ENCODE data around the gene CTIF. TPM values are rescaled to one million over a fixed set of nuclear protein-coding genes. Genes with fewer than 3 reads are reported as not detected.

CTIF gene
- total RNA-seq, 3 donors from 2014 or later, result 4.3 to 5.3 (median 4.6) TPM

- H3K27me3 Mint-ChIP-seq (ENCODE audit: low read depth), result no peaks in the 10 kb centered on the region
- H3K9me3 Mint-ChIP-seq, result peaks cover 10% of the 10 kb centered on the region
- ATAC-seq (no peak), DNase-seq (no peak)
- no peaks in the 10 kb centered on the region for H3K4me1 Mint-ChIP-seq (ENCODE audit: low read depth)
- H3K4me3 Mint-ChIP-seq, result no peak overlapping the region
- no peaks in the 10 kb centered on the region for H3K36me3 Mint-ChIP-seq (ENCODE audit: insufficient read depth)
Observed at GRCh38 chr18:48581941-48582340, 43.1 kb downstream of the CTIF start.

DNA sequence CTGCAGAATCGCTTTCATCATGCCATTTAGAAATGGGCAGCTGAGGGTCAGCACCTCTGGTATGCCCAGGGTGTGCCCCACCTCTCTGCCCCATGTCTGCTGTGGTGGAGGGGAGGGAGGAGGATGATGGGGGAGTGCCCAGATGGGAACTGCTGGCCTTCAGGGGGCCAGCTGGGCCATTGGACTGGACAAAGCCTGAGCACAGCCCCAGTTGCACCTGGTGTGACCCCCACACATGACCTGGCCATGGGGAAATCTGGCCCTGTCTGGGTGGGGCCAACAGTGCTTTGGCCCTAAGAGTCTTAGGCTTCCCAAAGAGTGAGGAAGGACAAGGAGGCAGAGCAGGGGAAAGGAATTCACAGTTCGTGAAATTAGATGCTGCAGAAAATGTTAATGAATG, 44.1 kb downstream of the CTIF start:
- Mint-ChIP-seq H3K27me3 (ENCODE audit: low read depth) (no peaks in the 10 kb centered on the region), H3K4me3 (no peak overlapping the region)
- no peak for ATAC-seq

GRCh38 chr18:48583573-48583972, 44.7 kb downstream of the CTIF start:
- H3K9me3 Mint-ChIP-seq, result peaks cover 3% of the 10 kb centered on the region
- ATAC-seq, result no peak
- DNase-seq, result no peak
- no peaks in the 10 kb centered on the region for H3K36me3 Mint-ChIP-seq (ENCODE audit: insufficient read depth)
- no peak overlapping the region for H3K4me3 Mint-ChIP-seq
- no peaks in the 10 kb centered on the region for H3K27me3 Mint-ChIP-seq (ENCODE audit: low read depth)
- no peaks in the 10 kb centered on the region for H3K4me1 Mint-ChIP-seq (ENCODE audit: low read depth)

More for the DNA sequence above, 44.1 kb downstream of the CTIF start:
- DNase-seq, result no peak
- no peaks in the 10 kb centered on the region for H3K36me3 Mint-ChIP-seq (ENCODE audit: insufficient read depth)
- peaks cover 8% of the 10 kb centered on the region for H3K9me3 Mint-ChIP-seq
- H3K4me1 Mint-ChIP-seq (ENCODE audit: low read depth), result no peaks in the 10 kb centered on the region

- Mint-ChIP-seq H3K9me3 (no peaks in the 10 kb centered on the region), H3K4me1 (ENCODE audit: low read depth) (no peaks in the 10 kb centered on the region), H3K36me3 (ENCODE audit: insufficient read depth) (no peaks in the 10 kb centered on the region), H3K27me3 (ENCODE audit: low read depth) (no peaks in the 10 kb centered on the region), H3K4me3 (no peak overlapping the region)
- ATAC-seq (no peak), DNase-seq (no peak)
Observed at GRCh38 chr18:48589797-48590519, 51.1 kb downstream of the CTIF start.

GRCh38 chr18:48590678-48591077, 51.8 kb downstream of the CTIF start:
- Mint-ChIP-seq H3K9me3 (no peaks in the 10 kb centered on the region), H3K27me3 (ENCODE audit: low read depth) (no peaks in the 10 kb centered on the region), H3K4me1 (ENCODE audit: low read depth) (no peaks in the 10 kb centered on the region), H3K4me3 (no peak overlapping the region), H3K36me3 (ENCODE audit: insufficient read depth) (no peaks in the 10 kb centered on the region)
- ATAC-seq, result no peak
- DNase-seq, result no peak

DNA sequence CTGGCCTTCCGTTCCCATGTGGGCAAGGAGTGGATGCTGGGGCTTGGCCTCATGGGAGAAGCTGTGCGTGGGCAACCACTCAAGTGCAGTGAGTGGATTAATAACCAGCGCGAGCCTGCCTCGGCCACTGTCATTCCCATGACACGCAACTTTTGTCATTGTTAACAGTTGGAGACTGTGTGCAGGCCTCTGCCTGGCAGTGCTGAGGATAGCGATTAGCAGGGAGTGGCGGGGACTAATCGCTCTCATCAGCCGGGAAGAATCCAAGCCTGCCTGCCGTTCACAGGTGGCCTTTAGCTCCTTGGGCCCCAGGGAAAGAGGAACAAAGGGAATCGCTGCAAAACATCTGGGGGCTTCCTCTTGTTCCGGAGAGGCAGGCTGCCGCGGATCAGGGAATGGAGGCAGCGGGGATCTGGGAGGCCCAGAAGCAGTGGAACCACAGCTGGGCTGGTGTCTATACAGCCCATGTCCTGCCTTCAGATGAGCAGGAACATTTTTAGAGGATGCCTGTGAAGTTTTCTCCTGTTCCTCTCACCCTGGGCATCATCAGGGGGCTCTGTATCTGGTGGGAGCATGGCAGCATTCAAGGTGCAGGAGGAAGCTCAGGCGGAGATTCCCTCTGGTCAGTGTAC, 53.8 kb downstream of the CTIF start:
- no peak for ATAC-seq
- no peaks in the 10 kb centered on the region for H3K9me3 Mint-ChIP-seq
- peaks cover 1% of the 10 kb centered on the region for H3K27me3 Mint-ChIP-seq (ENCODE audit: low read depth)
- H3K4me3 Mint-ChIP-seq, result no peak overlapping the region
- DNase-seq, result no peak
- no peaks in the 10 kb centered on the region for H3K36me3 Mint-ChIP-seq (ENCODE audit: insufficient read depth)
- no peaks in the 10 kb centered on the region for H3K4me1 Mint-ChIP-seq (ENCODE audit: low read depth)

- Mint-ChIP-seq H3K4me3 (no peak overlapping the region), H3K9me3 (no peaks in the 10 kb centered on the region), H3K36me3 (ENCODE audit: insufficient read depth) (no peaks in the 10 kb centered on the region), H3K4me1 (ENCODE audit: low read depth) (no peaks in the 10 kb centered on the region), H3K27me3 (ENCODE audit: low read depth) (peaks cover 1% of the 10 kb centered on the region)
- no peak for DNase-seq
- ATAC-seq, result no peak
Observed at GRCh38 chr18:48594471-48595094, 55.8 kb downstream of the CTIF start.

- H3K27me3 Mint-ChIP-seq (ENCODE audit: low read depth), result peaks cover 1% of the 10 kb centered on the region
- H3K9me3 Mint-ChIP-seq, result no peaks in the 10 kb centered on the region
- no peaks in the 10 kb centered on the region for H3K4me1 Mint-ChIP-seq (ENCODE audit: low read depth)
- H3K4me3 Mint-ChIP-seq, result no peak overlapping the region
- no peak for ATAC-seq
- no peaks in the 10 kb centered on the region for H3K36me3 Mint-ChIP-seq (ENCODE audit: insufficient read depth)
- DNase-seq, result no peak
Observed at GRCh38 chr18:48595703-48596218, 56.9 kb downstream of the CTIF start.

DNA sequence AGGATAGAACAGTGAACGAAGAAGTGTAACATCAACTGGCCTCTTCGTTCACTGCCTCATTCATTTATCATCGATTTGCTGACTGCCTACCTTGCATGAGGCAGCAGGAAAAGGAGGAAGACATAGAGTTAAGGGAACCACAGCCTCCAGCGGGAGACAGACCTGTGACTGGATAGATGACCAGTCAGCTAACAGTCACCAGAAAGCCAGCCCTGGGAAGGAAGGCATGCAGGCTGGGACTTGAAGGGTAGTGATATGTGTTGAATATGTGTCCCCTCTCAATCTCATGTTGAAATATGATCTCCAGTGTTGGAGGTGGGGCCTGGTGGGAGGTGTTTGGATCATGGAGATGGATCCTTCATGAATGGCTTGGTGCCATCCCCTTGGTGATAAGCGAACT, 58.3 kb downstream of the CTIF start:
- H3K4me3 Mint-ChIP-seq, result no peak overlapping the region
- peaks cover 1% of the 10 kb centered on the region for H3K27me3 Mint-ChIP-seq (ENCODE audit: low read depth)
- ATAC-seq, result no peak
- no peak for DNase-seq
- H3K36me3 Mint-ChIP-seq (ENCODE audit: insufficient read depth), result no peaks in the 10 kb centered on the region
- H3K9me3 Mint-ChIP-seq, result no peaks in the 10 kb centered on the region
- no peaks in the 10 kb centered on the region for H3K4me1 Mint-ChIP-seq (ENCODE audit: low read depth)

DNA sequence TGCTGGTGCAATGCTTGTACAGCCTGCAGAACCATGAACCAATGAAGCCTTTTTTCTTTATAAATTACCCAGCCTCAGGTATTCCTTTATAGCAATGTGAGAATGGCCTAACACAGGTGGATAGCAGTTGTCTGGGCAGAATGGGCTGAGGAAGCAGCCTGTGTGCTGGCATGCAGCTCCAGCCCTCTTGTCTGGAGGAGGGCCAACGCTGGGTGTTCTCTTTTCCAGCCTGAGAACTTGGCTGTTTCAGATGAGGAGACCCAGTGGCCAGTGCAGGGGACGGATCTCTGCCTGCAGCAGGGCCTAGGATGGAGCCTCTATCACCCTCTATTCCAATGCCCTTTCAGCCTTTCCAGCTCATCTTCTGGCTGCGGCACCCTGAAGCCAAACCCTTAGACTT, 58.8 kb downstream of the CTIF start:
- DNase-seq (no peak), ATAC-seq (no peak)
- Mint-ChIP-seq H3K4me1 (ENCODE audit: low read depth) (no peaks in the 10 kb centered on the region), H3K36me3 (ENCODE audit: insufficient read depth) (no peaks in the 10 kb centered on the region), H3K4me3 (no peak overlapping the region), H3K9me3 (no peaks in the 10 kb centered on the region), H3K27me3 (ENCODE audit: low read depth) (peaks cover 1% of the 10 kb centered on the region)

- H3K27me3 Mint-ChIP-seq (ENCODE audit: low read depth), result peaks cover 1% of the 10 kb centered on the region
- ATAC-seq (no peak), DNase-seq (no peak)
- no peaks in the 10 kb centered on the region for H3K36me3 Mint-ChIP-seq (ENCODE audit: insufficient read depth)
- no peaks in the 10 kb centered on the region for H3K9me3 Mint-ChIP-seq
- H3K4me1 Mint-ChIP-seq (ENCODE audit: low read depth), result no peaks in the 10 kb centered on the region
- no peak overlapping the region for H3K4me3 Mint-ChIP-seq
Observed at GRCh38 chr18:48599391-48599790, 60.6 kb downstream of the CTIF start.

- Mint-ChIP-seq H3K4me1 (ENCODE audit: low read depth) (no peaks in the 10 kb centered on the region), H3K4me3 (no peak overlapping the region), H3K27me3 (ENCODE audit: low read depth) (peaks cover 1% of the 10 kb centered on the region), H3K9me3 (no peaks in the 10 kb centered on the region), H3K36me3 (ENCODE audit: insufficient read depth) (no peaks in the 10 kb centered on the region)
- DNase-seq (no peak), ATAC-seq (no peak)
Observed at GRCh38 chr18:48600046-48600445, 61.2 kb downstream of the CTIF start.

GRCh38 chr18:48600456-48601090, 61.7 kb downstream of the CTIF start:
- Mint-ChIP-seq H3K9me3 (no peaks in the 10 kb centered on the region), H3K4me3 (no peak overlapping the region)
- no peak for ATAC-seq

DNA sequence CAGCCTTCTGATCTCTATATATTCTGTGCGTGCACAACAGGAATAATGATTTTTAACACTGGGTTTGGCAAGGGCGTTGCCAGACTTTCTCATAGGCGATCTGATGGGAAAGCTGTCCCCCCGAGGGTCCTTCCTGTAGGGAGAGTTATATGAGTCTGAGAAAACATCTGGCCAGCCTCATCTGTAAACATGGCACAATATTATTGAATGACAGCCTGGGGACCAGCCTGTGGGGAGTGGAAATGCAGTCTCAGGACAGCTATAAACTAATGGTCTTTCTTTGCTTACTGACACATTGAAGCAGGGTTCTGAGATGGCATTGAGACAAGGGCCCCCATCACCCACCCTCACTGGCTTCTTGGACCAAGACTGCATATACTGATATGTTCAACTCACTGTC, 62.5 kb downstream of the CTIF start:
- no peaks in the 10 kb centered on the region for H3K36me3 Mint-ChIP-seq (ENCODE audit: insufficient read depth)
- no peak overlapping the region for H3K4me3 Mint-ChIP-seq
- ATAC-seq (no peak), DNase-seq (no peak)
- H3K9me3 Mint-ChIP-seq, result no peaks in the 10 kb centered on the region
- peaks cover 1% of the 10 kb centered on the region for H3K27me3 Mint-ChIP-seq (ENCODE audit: low read depth)
- no peaks in the 10 kb centered on the region for H3K4me1 Mint-ChIP-seq (ENCODE audit: low read depth)

More at GRCh38 chr18:48600456-48601090, 61.7 kb downstream of the CTIF start:
- Mint-ChIP-seq H3K4me1 (ENCODE audit: low read depth) (no peaks in the 10 kb centered on the region), H3K36me3 (ENCODE audit: insufficient read depth) (no peaks in the 10 kb centered on the region), H3K27me3 (ENCODE audit: low read depth) (peaks cover 1% of the 10 kb centered on the region)
- no peak for DNase-seq
